ENCODE data around the gene TRANK1. TPM values are rescaled to one million over a fixed set of nuclear protein-coding genes. Genes with fewer than 3 reads are reported as not detected.
A peak's percentile ranks its signal among the peaks of the same experiment; 100 is the strongest.

Gene TRANK1
- total RNA-seq, 1 donor from 2014 or later = 38.5 TPM

DNA sequence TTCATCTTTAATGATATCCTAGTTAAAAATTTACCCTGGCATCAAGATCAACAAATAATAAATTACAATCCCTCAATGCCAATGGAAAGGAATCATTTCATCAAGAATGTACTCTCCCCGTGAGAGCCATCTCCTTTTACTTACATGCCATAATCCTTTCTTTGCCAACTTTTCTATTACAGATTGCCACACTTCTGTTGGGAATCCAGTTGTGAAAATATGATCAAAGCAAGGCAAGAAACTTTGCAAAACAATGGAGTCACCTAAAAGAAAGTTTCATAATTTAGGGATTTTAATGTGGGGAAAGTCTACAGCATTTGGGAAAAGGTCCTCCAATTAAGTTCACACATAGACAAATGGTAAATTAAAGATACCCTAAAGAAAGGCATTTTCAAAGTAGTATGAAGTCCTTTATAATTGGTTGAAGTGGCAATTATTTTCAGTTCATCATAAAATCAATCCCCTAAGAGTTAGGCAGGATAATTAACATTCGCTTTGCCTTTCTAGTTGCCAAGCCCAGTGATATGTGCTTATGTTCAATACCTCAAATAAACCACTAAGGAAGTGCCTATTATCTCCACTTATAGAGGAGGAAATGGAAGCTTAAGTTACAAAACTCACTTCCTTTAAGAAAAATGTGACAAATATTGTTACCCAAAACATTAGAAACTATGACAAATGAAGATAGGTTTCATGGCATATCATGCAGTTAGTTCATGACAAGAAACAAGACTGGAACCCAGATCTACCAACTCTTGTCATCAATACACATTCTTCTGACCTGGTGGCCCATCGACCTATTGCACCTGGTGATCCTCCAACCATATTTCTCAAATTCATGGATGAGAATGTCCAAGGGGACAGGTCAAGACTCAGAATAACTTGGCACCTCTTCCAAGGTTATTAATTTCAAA is 49.1 kb downstream of the TRANK1 start:
- Histone ChIP-seq H3K36me3 (peaks cover 54% of the 10 kb centered on the region), H3K27me3 (no peaks in the 10 kb centered on the region), H3K9me3 (no peaks in the 10 kb centered on the region), H3K27ac (no peak overlapping the region), H3K4me3 (no peak overlapping the region), H3K4me1 (peaks cover 31% of the 10 kb centered on the region)
- ATAC-seq = no peak
- TF ChIP-seq, protein P1, sequence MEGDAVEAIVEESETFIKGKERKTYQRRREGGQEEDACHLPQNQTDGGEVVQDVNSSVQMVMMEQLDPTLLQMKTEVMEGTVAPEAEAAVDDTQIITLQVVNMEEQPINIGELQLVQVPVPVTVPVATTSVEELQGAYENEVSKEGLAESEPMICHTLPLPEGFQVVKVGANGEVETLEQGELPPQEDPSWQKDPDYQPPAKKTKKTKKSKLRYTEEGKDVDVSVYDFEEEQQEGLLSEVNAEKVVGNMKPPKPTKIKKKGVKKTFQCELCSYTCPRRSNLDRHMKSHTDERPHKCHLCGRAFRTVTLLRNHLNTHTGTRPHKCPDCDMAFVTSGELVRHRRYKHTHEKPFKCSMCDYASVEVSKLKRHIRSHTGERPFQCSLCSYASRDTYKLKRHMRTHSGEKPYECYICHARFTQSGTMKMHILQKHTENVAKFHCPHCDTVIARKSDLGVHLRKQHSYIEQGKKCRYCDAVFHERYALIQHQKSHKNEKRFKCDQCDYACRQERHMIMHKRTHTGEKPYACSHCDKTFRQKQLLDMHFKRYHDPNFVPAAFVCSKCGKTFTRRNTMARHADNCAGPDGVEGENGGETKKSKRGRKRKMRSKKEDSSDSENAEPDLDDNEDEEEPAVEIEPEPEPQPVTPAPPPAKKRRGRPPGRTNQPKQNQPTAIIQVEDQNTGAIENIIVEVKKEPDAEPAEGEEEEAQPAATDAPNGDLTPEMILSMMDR (IDR thresholded peaks at IDR 0.05) = no peak
- intact Hi-C loops (cut with DNase I) = no loop called here
- DNase-seq = no peak

DNA sequence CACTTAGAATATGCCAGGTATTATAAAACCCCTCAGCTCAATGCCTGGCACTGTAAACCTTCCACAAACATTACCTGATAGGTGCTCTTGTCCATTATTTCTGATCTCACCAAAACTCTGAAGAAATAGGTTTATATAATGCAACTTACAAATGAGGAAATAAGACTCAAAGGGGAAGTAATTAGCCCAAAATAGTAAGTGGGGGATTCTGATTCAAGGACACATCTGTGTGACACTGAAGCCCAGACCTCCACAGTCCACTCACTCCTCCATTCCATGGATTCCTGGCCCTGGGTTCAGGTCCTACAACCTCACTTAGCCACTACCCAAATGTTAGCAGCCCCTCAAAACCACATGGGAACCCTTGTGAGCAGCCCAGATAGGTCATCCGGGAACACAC is 49.9 kb downstream of the TRANK1 start:
- ATAC-seq = no peak
- H3K36me3 ChIP-seq = peaks cover 58% of the 10 kb centered on the region

DNA sequence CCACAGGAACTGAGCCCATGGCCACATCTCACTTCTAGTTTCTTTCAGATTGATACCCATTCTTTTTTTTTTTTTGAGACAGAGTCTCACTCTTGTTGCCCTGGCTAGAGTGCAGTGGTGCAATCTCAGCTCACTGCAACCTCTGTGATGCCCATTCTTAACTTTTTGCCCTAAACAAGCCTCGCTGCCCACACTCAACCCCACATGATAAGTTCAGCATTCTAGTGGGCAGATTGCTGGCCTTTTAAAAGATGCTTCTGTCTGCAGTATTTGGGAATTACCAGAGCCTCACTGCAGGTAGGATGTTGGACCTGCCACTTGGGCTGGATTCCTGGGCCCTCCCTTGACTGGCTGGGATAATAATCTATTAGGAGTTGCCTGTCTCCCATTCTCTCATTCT is 51.0 kb downstream of the TRANK1 start:
- Histone ChIP-seq H3K9me3 (no peaks in the 10 kb centered on the region), H3K4me3 (no peak overlapping the region), H3K36me3 (peaks cover 58% of the 10 kb centered on the region), H3K27ac (peak overlapping the region; percentile 55), H3K27me3 (no peaks in the 10 kb centered on the region), H3K4me1 (peaks cover 31% of the 10 kb centered on the region)
- ATAC-seq = no peak
- intact Hi-C loops (cut with DNase I) = no loop called here
- no peak for DNase-seq
- TF ChIP-seq, protein P1 (IDR thresholded peaks at IDR 0.05) = no peak

More for the DNA sequence above, 49.9 kb downstream of the TRANK1 start:
- DNase-seq = no peak
- no peak overlapping the region for H3K27ac ChIP-seq
- H3K4me1 ChIP-seq = peaks cover 31% of the 10 kb centered on the region
- intact Hi-C loops (cut with DNase I) = no loop called here
- TF ChIP-seq, protein P1 (IDR thresholded peaks at IDR 0.05) = no peak
- H3K27me3 ChIP-seq = no peaks in the 10 kb centered on the region
- H3K4me3 ChIP-seq = no peak overlapping the region
- no peaks in the 10 kb centered on the region for H3K9me3 ChIP-seq

DNA sequence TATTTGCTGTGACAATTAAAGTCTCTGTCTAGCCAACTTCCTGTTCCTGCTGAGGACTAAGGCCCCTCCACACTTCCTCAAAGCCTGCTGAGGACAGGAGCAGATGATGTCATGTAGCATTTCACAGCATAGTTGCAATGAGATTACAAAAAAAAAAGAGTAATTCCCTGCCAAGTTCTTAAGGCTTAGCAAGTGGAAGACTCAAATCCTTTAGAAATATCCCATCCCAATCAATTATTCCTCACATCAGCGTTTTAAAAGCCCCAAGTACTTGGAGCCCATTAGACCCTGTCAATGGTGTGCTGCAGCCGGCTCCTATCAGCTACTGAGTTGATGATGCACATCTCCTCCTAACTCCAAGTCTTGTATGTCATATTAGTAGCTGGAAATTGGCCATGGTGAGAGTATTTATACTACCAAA is 51.7 kb downstream of the TRANK1 start:
- Histone ChIP-seq H3K4me3 (no peak overlapping the region), H3K27ac (peak overlapping the region; percentile 55), H3K9me3 (no peaks in the 10 kb centered on the region), H3K4me1 (peaks cover 31% of the 10 kb centered on the region), H3K36me3 (peaks cover 58% of the 10 kb centered on the region), H3K27me3 (no peaks in the 10 kb centered on the region)
- TF ChIP-seq, protein P1 (IDR thresholded peaks at IDR 0.05) = no peak
- intact Hi-C loops (cut with DNase I) = no loop called here
- ATAC-seq (peak; percentile 87), DNase-seq (no peak)

DNA sequence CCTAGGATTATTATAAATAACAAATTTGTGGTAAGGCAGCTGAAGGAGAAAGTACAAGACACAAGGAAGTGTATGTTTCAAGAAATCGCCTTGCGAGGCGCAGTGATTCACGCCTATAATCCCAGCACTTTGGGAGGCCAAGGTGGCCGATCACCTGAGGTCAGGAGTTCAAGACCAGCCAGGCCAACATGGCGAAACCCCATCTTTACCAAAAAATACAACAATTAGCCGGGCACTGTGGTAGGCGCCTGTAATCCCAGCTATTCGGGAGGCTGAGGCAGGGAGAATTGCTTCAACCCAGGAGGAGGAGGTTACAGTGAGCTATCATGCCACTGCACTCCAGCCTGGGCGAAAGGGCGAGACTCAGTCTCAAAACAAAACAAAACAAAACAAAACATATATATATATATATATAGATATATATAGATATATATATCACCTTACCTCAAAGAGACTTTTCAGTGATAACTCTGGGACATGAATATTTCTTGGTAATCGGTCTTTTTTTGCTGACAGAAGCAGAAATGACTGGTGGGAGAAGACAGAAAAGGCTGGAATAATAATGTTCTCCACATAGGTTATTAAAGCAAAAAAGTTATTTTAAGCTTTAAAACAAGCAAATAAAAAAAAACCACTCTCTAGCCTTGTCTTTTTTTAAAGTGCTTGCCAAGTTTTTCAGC is 52.3 kb downstream of the TRANK1 start:
- H3K36me3 ChIP-seq = peaks cover 58% of the 10 kb centered on the region

More for the DNA sequence above, 52.3 kb downstream of the TRANK1 start:
- Histone ChIP-seq H3K27me3 (no peaks in the 10 kb centered on the region), H3K27ac (peak overlapping the region; percentile 55), H3K4me1 (peaks cover 31% of the 10 kb centered on the region), H3K4me3 (no peak overlapping the region), H3K9me3 (no peaks in the 10 kb centered on the region)
- TF ChIP-seq, protein P1 (IDR thresholded peaks at IDR 0.05) = no peak
- intact Hi-C loops (cut with DNase I) = no loop called here
- no peak for ATAC-seq
- DNase-seq = no peak
